AG09319 (cell line): ENCODE data around the gene YEATS2.

ENCODE experiments used
- DNase-seq: peaks from one replicate; pipeline ENCODE4 v3.0.0-alpha.2; 2010; ENCODE audit warnings: low read depth; ENCODE audit errors: extremely low read depth
- CTCF ChIP-seq: IDR thresholded peaks from 2 replicates; pipeline ENCODE4 v1.5.1; 2011; ENCODE audit warnings: low read depth, mild to moderate bottlenecking, inconsistent platforms, low read length, moderate library complexity

Gene YEATS2

GRCh38 chr3:183807209-183807728 lies 109.7 kb downstream of the YEATS2 start:
- DNase-seq = no peak
- TF ChIP-seq CTCF = no peak

GRCh38 chr3:183807881-183808280 lies 110.3 kb downstream of the YEATS2 start:
- DNase-seq = no peak
- no peak for TF ChIP-seq CTCF

GRCh38 chr3:183808355-183808754 lies 110.8 kb downstream of the YEATS2 start:
- TF ChIP-seq CTCF = no peak
- no peak for DNase-seq

- no peak for TF ChIP-seq CTCF
- DNase-seq = no peak
These were observed 111.7 kb downstream of the YEATS2 start for GRCh38 chr3:183809270-183809669.

- TF ChIP-seq CTCF = no peak
- no peak for DNase-seq
These were observed 113.3 kb downstream of the YEATS2 start for GRCh38 chr3:183810643-183811594.

DNA sequence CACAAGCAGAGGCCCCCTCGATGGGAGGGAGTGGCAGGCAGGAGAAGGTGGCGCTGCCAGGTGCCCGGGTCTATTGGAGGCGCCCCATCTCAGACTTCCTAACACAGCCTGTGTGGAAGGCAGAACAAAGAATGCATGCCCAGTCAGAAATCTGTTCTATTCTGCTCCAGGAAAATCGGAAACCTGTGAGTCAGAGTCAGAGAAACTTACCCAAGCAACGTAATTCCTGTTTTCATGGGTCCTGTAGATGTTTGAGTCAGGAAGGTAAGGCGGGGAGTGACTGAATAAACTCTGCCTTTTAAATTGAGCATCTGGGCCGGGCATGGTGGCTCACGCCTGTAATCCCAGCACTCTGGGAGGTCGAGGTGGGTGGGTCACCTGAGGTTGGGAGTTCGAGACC lies 114.0 kb downstream of the YEATS2 start:
- DNase-seq = no peak
- TF ChIP-seq CTCF = no peak

- no peak for TF ChIP-seq CTCF
- DNase-seq = no peak
These were observed 115.3 kb downstream of the YEATS2 start for GRCh38 chr3:183812761-183813445.
